Measurements from ENCODE around the gene SGCD. TPM values are rescaled to one million over a fixed set of nuclear protein-coding genes. Genes with fewer than 3 reads are reported as not detected.

The SGCD gene
- polyA plus RNA-seq, 1 of the 3 experiments (the other 2 are of a cell fraction): 0.87 TPM

GRCh38 chr5:156396063-156396829, 69.3 kb downstream of the SGCD start:
- Histone ChIP-seq H3K36me3 (replicated peaks in 1 of 2; ENCODE audit: control insufficient read depth in 1 of 2, insufficient read depth in 2 of 2, low read length in 1 of 2) (no peaks in the 10 kb centered on the region), H3K9me2 (no peaks in the 10 kb centered on the region), H3K27me3 (ENCODE audit: insufficient read depth) (no peaks in the 10 kb centered on the region), H3K27ac (ENCODE audit: low read depth in 2 of 2, low read length in 1 of 2) (no peak overlapping the region), H3K4me2 (no peak overlapping the region), H3K9ac (no peak overlapping the region), H3K4me1 (ENCODE audit: control insufficient read depth in 1 of 2, insufficient read depth in 2 of 2, low read depth in 1 of 2, low read length in 1 of 2) (no peaks in the 10 kb centered on the region), H4K20me1 (ENCODE audit: insufficient read depth) (no peaks in the 10 kb centered on the region), H3K79me2 (ENCODE audit: insufficient read depth) (no peaks in the 10 kb centered on the region), H3K9me3 (no peaks in the 10 kb centered on the region), H2AFZ (ENCODE audit: low read depth) (no peak overlapping the region), H3F3A (replicated peaks; ENCODE audit: insufficient read depth) (no peaks in the 10 kb centered on the region), H3K4me3 (ENCODE audit: low read depth in 2 of 2, low read length in 1 of 2) (no peak overlapping the region)
- no peak for DNase-seq
- ChIA-PET POLR2A (no interaction called here), CTCF (interaction anchor here (1.4 to 2.1 kb wide), 2 partner anchors 11 to 14 kb away, joined by 3 to 5 read pairs; no protein-coding TSS in a partner anchor)
- TF ChIP-seq NFIC (IDR thresholded peaks at IDR 0.05; ENCODE audit: borderline replicate concordance) (peak; percentile 43; the same call in 1 of the 2 replicates), TCF12 (IDR thresholded peaks at IDR 0.05) (peak; percentile 68), PBX3 (IDR thresholded peaks at IDR 0.05) (peak; percentile 59), RCOR1 (IDR thresholded peaks at IDR 0.05; ENCODE audit: low read length) (no peak)
- WGBS (ENCODE audit: low lambda C conversion rate): 35% methylated on average over 11 of the region's 11 CpGs

- DNase-seq: no peak
- H3K27ac ChIP-seq (ENCODE audit: low read depth in 2 of 2, low read length in 1 of 2): no peak overlapping the region
- no peaks in the 10 kb centered on the region for H3F3A ChIP-seq (replicated peaks; ENCODE audit: insufficient read depth)
- H3K36me3 ChIP-seq (replicated peaks in 1 of 2; ENCODE audit: control insufficient read depth in 1 of 2, insufficient read depth in 2 of 2, low read length in 1 of 2): no peaks in the 10 kb centered on the region
- no peaks in the 10 kb centered on the region for H3K9me3 ChIP-seq
- H3K27me3 ChIP-seq (ENCODE audit: insufficient read depth): no peaks in the 10 kb centered on the region
- no peaks in the 10 kb centered on the region for H3K79me2 ChIP-seq (ENCODE audit: insufficient read depth)
- no peaks in the 10 kb centered on the region for H3K4me1 ChIP-seq (ENCODE audit: control insufficient read depth in 1 of 2, insufficient read depth in 2 of 2, low read depth in 1 of 2, low read length in 1 of 2)
- ChIA-PET CTCF (interaction anchor here (1.4 to 2.1 kb wide), 2 partner anchors 11 to 14 kb away, joined by 3 to 5 read pairs; no protein-coding TSS in a partner anchor), POLR2A (no interaction called here)
- H3K9ac ChIP-seq: no peak overlapping the region
- 52% methylated on average over 2 of the region's 2 CpGs for WGBS (ENCODE audit: low lambda C conversion rate)
- no peak overlapping the region for H3K4me3 ChIP-seq (ENCODE audit: low read depth in 2 of 2, low read length in 1 of 2)
- H3K4me2 ChIP-seq: no peak overlapping the region
- H2AFZ ChIP-seq (ENCODE audit: low read depth): no peak overlapping the region
- no peaks in the 10 kb centered on the region for H3K9me2 ChIP-seq
- TF ChIP-seq TCF12 (IDR thresholded peaks at IDR 0.05) (no peak), FOXJ3 (CRISPR knock-in tag; IDR thresholded peaks at IDR 0.05) (no peak), ELF1 (IDR thresholded peaks at IDR 0.05) (no peak)
- H4K20me1 ChIP-seq (ENCODE audit: insufficient read depth): no peaks in the 10 kb centered on the region
These were observed 69.8 kb downstream of the SGCD start for GRCh38 chr5:156396830-156397081.

- POLR2A ChIA-PET: no interaction called here
These were observed 72.4 kb downstream of the SGCD start for GRCh38 chr5:156399323-156399722.

More at GRCh38 chr5:156399323-156399722, 72.4 kb downstream of the SGCD start:
- 47% methylated on average over 2 of the region's 2 CpGs for WGBS (ENCODE audit: low lambda C conversion rate)
- Histone ChIP-seq H3K9ac (no peak overlapping the region), H3K4me1 (ENCODE audit: control insufficient read depth in 1 of 2, insufficient read depth in 2 of 2, low read depth in 1 of 2, low read length in 1 of 2) (no peaks in the 10 kb centered on the region), H3K79me2 (ENCODE audit: insufficient read depth) (no peaks in the 10 kb centered on the region), H3K4me3 (ENCODE audit: low read depth in 2 of 2, low read length in 1 of 2) (no peak overlapping the region), H3K27me3 (ENCODE audit: insufficient read depth) (no peaks in the 10 kb centered on the region), H3F3A (replicated peaks; ENCODE audit: insufficient read depth) (no peaks in the 10 kb centered on the region), H3K4me2 (no peak overlapping the region), H3K36me3 (replicated peaks in 1 of 2; ENCODE audit: control insufficient read depth in 1 of 2, insufficient read depth in 2 of 2, low read length in 1 of 2) (no peaks in the 10 kb centered on the region), H4K20me1 (ENCODE audit: insufficient read depth) (no peaks in the 10 kb centered on the region), H2AFZ (ENCODE audit: low read depth) (no peak overlapping the region), H3K9me2 (no peaks in the 10 kb centered on the region), H3K9me3 (no peaks in the 10 kb centered on the region), H3K27ac (ENCODE audit: low read depth in 2 of 2, low read length in 1 of 2) (no peak overlapping the region)
- no peak for TF ChIP-seq FOXM1 (IDR thresholded peaks at IDR 0.05; ENCODE audit: low read depth)
- TF ChIP-seq EZH2phosphoT487 (IDR thresholded peaks at IDR 0.05; ENCODE audit: borderline replicate concordance, low read depth): no peak
- TF ChIP-seq TCF12 (IDR thresholded peaks at IDR 0.05): no peak
- TF ChIP-seq MXI1 (IDR thresholded peaks at IDR 0.05; ENCODE audit: low read depth, low read length): no peak
- CTCF ChIA-PET: interaction anchor here (1.9 kb wide), 1 partner anchor 11 kb away, joined by 4 read pairs; no protein-coding TSS in a partner anchor
- DNase-seq: no peak

Measured in SK-N-SH (cell line).